ENCODE measurements around the gene NPEPPS.
"Not testable (repeated sequence)": the region's sequence is repeated elsewhere in the genome, so short reads cannot be mapped to it uniquely, and the experiment has no call there.

Gene NPEPPS

GRCh38 chr17:47560517-47561043 is 29.7 kb downstream of the NPEPPS start:
- not testable (repeated sequence) for H3K4me1 ChIP-seq (ENCODE audit: control insufficient read depth in 5 of 5, insufficient read depth in 5 of 5, low read length in 5 of 5); H3K27me3 ChIP-seq (ENCODE audit: control insufficient read depth in 5 of 5, insufficient read depth in 4 of 5, low read length in 5 of 5); H3K4me3 ChIP-seq (ENCODE audit: low read depth in 1 of 5, low read length in 5 of 5); H3K9me3 ChIP-seq (ENCODE audit: control insufficient read depth in 5 of 5, low read length in 5 of 5); H3K36me3 ChIP-seq (ENCODE audit: control insufficient read depth in 5 of 5, insufficient read depth in 5 of 5, low read length in 5 of 5); H3K9ac ChIP-seq (ENCODE audit: low read length in 5 of 5); H3K27ac ChIP-seq (ENCODE audit: low read depth, low read length)

GRCh38 chr17:47561698-47562405 is 30.9 kb downstream of the NPEPPS start:
- H3K4me3 ChIP-seq (ENCODE audit: low read depth in 1 of 5, low read length in 5 of 5); H3K9me3 ChIP-seq (ENCODE audit: control insufficient read depth in 5 of 5, low read length in 5 of 5); H3K4me1 ChIP-seq (ENCODE audit: control insufficient read depth in 5 of 5, insufficient read depth in 5 of 5, low read length in 5 of 5); H3K36me3 ChIP-seq (ENCODE audit: control insufficient read depth in 5 of 5, insufficient read depth in 5 of 5, low read length in 5 of 5); H3K9ac ChIP-seq (ENCODE audit: low read length in 5 of 5); H3K27ac ChIP-seq (ENCODE audit: low read depth, low read length); H3K27me3 ChIP-seq (ENCODE audit: control insufficient read depth in 5 of 5, insufficient read depth in 4 of 5, low read length in 5 of 5): not testable (repeated sequence)

DNA sequence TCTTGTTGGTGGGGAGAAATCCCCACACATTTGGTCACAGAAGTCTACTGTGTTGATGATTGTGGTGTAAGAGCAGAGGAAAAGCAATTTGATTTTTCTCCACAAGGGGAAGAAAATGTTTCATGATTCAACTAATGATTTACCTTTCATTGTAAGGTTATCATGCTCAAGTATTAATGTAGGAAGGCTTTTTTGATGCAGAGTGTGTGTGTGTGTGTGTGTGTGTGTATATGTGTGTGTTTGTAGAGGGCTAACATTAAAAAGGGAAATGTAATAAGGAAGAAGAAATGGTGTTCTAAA is 31.4 kb downstream of the NPEPPS start:
- H3K36me3 ChIP-seq (ENCODE audit: control insufficient read depth in 5 of 5, insufficient read depth in 5 of 5, low read length in 5 of 5); H3K4me3 ChIP-seq (ENCODE audit: low read depth in 1 of 5, low read length in 5 of 5); H3K27me3 ChIP-seq (ENCODE audit: control insufficient read depth in 5 of 5, insufficient read depth in 4 of 5, low read length in 5 of 5); H3K4me1 ChIP-seq (ENCODE audit: control insufficient read depth in 5 of 5, insufficient read depth in 5 of 5, low read length in 5 of 5); H3K27ac ChIP-seq (ENCODE audit: low read depth, low read length); H3K9ac ChIP-seq (ENCODE audit: low read length in 5 of 5); H3K9me3 ChIP-seq (ENCODE audit: control insufficient read depth in 5 of 5, low read length in 5 of 5): not testable (repeated sequence)

DNA sequence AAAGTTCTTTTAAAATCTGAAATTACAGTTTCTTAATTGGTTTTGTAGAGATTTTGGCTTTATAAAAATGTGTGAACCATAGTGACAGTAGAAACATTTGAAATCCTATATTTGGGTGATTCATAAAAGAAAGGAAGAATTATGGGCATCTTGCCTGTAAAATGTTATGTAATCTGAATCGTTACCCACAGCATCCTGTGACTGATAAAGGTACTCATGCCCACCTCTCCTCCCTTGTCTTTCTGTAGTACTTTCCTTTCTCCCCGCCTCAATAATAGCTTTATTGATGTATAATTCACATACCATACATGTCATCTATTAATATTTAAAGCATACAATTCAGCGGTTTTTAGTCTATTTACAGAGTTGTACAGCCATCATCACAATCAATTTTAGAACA is 36.4 kb downstream of the NPEPPS start:
- H3K9me3 ChIP-seq (ENCODE audit: control insufficient read depth in 5 of 5, low read length in 5 of 5); H3K36me3 ChIP-seq (ENCODE audit: control insufficient read depth in 5 of 5, insufficient read depth in 5 of 5, low read length in 5 of 5): not testable (repeated sequence)

DNA sequence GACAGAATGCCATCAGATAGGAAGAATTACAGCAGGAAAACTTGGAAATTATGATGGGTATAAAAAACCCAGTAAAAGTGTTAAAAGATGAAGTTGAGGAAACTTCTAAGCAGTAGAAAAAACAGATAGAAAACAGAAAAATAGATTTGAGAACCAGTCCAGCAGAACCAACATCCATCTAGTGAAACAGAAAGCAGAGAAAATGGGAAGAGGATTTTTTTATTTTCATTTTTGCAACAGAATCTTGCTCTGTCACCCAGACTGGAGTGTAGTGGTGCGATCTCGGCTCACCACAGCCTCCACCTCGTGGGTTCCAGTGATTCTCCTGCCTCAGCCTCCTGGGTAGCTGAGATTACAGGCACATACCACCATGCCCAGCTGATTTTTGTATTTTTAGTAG is 41.7 kb downstream of the NPEPPS start:
- not testable (repeated sequence) for H3K9me3 ChIP-seq (ENCODE audit: control insufficient read depth in 5 of 5, low read length in 5 of 5); H3K36me3 ChIP-seq (ENCODE audit: control insufficient read depth in 5 of 5, insufficient read depth in 5 of 5, low read length in 5 of 5); H3K27me3 ChIP-seq (ENCODE audit: control insufficient read depth in 5 of 5, insufficient read depth in 4 of 5, low read length in 5 of 5); H3K4me3 ChIP-seq (ENCODE audit: low read depth in 1 of 5, low read length in 5 of 5); H3K4me1 ChIP-seq (ENCODE audit: control insufficient read depth in 5 of 5, insufficient read depth in 5 of 5, low read length in 5 of 5); H3K9ac ChIP-seq (ENCODE audit: low read length in 5 of 5); H3K27ac ChIP-seq (ENCODE audit: low read depth, low read length)

More for the DNA sequence above, 36.4 kb downstream of the NPEPPS start:
- H3K27ac ChIP-seq (ENCODE audit: low read depth, low read length); H3K4me1 ChIP-seq (ENCODE audit: control insufficient read depth in 5 of 5, insufficient read depth in 5 of 5, low read length in 5 of 5); H3K9ac ChIP-seq (ENCODE audit: low read length in 5 of 5); H3K27me3 ChIP-seq (ENCODE audit: control insufficient read depth in 5 of 5, insufficient read depth in 4 of 5, low read length in 5 of 5); H3K4me3 ChIP-seq (ENCODE audit: low read depth in 1 of 5, low read length in 5 of 5): not testable (repeated sequence)

DNA sequence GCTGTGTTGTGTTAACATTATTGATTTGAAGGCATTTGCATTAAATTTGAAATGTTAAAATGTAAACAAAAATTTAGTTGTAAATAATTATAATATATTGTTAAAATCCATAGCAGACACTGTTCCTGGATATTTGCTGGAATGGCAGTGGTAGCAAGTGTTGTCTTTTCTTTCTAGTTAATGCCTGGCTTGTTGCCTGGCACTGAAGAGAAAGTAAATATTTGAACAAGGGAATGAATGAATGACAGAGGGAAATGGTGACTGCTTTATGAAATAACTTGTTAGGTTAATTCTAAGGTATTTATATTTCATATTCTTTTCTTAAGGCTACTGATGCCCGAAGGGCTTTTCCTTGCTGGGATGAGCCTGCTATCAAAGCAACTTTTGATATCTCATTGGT is 51.5 kb downstream of the NPEPPS start:
- H3K4me1 ChIP-seq (ENCODE audit: control insufficient read depth in 5 of 5, insufficient read depth in 5 of 5, low read length in 5 of 5); H3K27me3 ChIP-seq (ENCODE audit: control insufficient read depth in 5 of 5, insufficient read depth in 4 of 5, low read length in 5 of 5); H3K9ac ChIP-seq (ENCODE audit: low read length in 5 of 5); H3K36me3 ChIP-seq (ENCODE audit: control insufficient read depth in 5 of 5, insufficient read depth in 5 of 5, low read length in 5 of 5); H3K27ac ChIP-seq (ENCODE audit: low read depth, low read length); H3K9me3 ChIP-seq (ENCODE audit: control insufficient read depth in 5 of 5, low read length in 5 of 5); H3K4me3 ChIP-seq (ENCODE audit: low read depth in 1 of 5, low read length in 5 of 5): not testable (repeated sequence)

- H3K9me3 ChIP-seq (ENCODE audit: control insufficient read depth in 5 of 5, low read length in 5 of 5); H3K4me1 ChIP-seq (ENCODE audit: control insufficient read depth in 5 of 5, insufficient read depth in 5 of 5, low read length in 5 of 5); H3K36me3 ChIP-seq (ENCODE audit: control insufficient read depth in 5 of 5, insufficient read depth in 5 of 5, low read length in 5 of 5); H3K9ac ChIP-seq (ENCODE audit: low read length in 5 of 5); H3K4me3 ChIP-seq (ENCODE audit: low read depth in 1 of 5, low read length in 5 of 5); H3K27ac ChIP-seq (ENCODE audit: low read depth, low read length); H3K27me3 ChIP-seq (ENCODE audit: control insufficient read depth in 5 of 5, insufficient read depth in 4 of 5, low read length in 5 of 5): not testable (repeated sequence)
These were observed 55.6 kb downstream of the NPEPPS start for GRCh38 chr17:47586378-47587055.

GRCh38 chr17:47593522-47593921 is 62.6 kb downstream of the NPEPPS start:
- H3K27me3 ChIP-seq (ENCODE audit: control insufficient read depth in 5 of 5, insufficient read depth in 4 of 5, low read length in 5 of 5); H3K4me1 ChIP-seq (ENCODE audit: control insufficient read depth in 5 of 5, insufficient read depth in 5 of 5, low read length in 5 of 5); H3K4me3 ChIP-seq (ENCODE audit: low read depth in 1 of 5, low read length in 5 of 5); H3K9me3 ChIP-seq (ENCODE audit: control insufficient read depth in 5 of 5, low read length in 5 of 5); H3K27ac ChIP-seq (ENCODE audit: low read depth, low read length); H3K9ac ChIP-seq (ENCODE audit: low read length in 5 of 5): not testable (repeated sequence)
- H3K36me3 ChIP-seq (ENCODE audit: control insufficient read depth in 5 of 5, insufficient read depth in 5 of 5, low read length in 5 of 5), result peaks cover 9 to 54% (median 17%) of the 10 kb centered on the region in 5 donors

- H3K4me1 ChIP-seq (ENCODE audit: control insufficient read depth in 5 of 5, insufficient read depth in 5 of 5, low read length in 5 of 5), result peaks cover 0 to 12% (median 4%) of the 10 kb centered on the region in 5 donors
- H3K27me3 ChIP-seq (ENCODE audit: control insufficient read depth in 5 of 5, insufficient read depth in 4 of 5, low read length in 5 of 5), result no peaks in the 10 kb centered on the region
- no peak overlapping the region for H3K9ac ChIP-seq (ENCODE audit: low read length in 5 of 5)
- H3K36me3 ChIP-seq (ENCODE audit: control insufficient read depth in 5 of 5, insufficient read depth in 5 of 5, low read length in 5 of 5), result peaks cover 34 to 72% (median 44%) of the 10 kb centered on the region in 5 donors
- no peak overlapping the region for H3K4me3 ChIP-seq (ENCODE audit: low read depth in 1 of 5, low read length in 5 of 5)
- H3K9me3 ChIP-seq (ENCODE audit: control insufficient read depth in 5 of 5, low read length in 5 of 5), result no peaks in the 10 kb centered on the region
- H3K27ac ChIP-seq (ENCODE audit: low read depth, low read length), result no peak overlapping the region
These were observed 73.1 kb downstream of the NPEPPS start for GRCh38 chr17:47603830-47604597.

GRCh38 chr17:47604598-47604927 is 73.7 kb downstream of the NPEPPS start:
- Histone ChIP-seq H3K27me3 (ENCODE audit: control insufficient read depth in 5 of 5, insufficient read depth in 4 of 5, low read length in 5 of 5) (no peaks in the 10 kb centered on the region), H3K9me3 (ENCODE audit: control insufficient read depth in 5 of 5, low read length in 5 of 5) (no peaks in the 10 kb centered on the region), H3K9ac (ENCODE audit: low read length in 5 of 5) (no peak overlapping the region), H3K4me1 (ENCODE audit: control insufficient read depth in 5 of 5, insufficient read depth in 5 of 5, low read length in 5 of 5) (peaks cover 0 to 12% (median 4%) of the 10 kb centered on the region in 5 donors), H3K27ac (ENCODE audit: low read depth, low read length) (no peak overlapping the region), H3K4me3 (ENCODE audit: low read depth in 1 of 5, low read length in 5 of 5) (no peak overlapping the region), H3K36me3 (ENCODE audit: control insufficient read depth in 5 of 5, insufficient read depth in 5 of 5, low read length in 5 of 5) (peaks cover 32 to 74% (median 43%) of the 10 kb centered on the region in 5 donors)
